SK-N-MC (cell line): ENCODE measurements around the gene HMX2.

Experiments
- EZH2 ChIP-seq: fragments of 200-600 bp; sonication (generic); IDR thresholded peaks from one replicate; pipeline ENCODE4 v1.6.1; 2017; ENCODE audit warnings: antibody characterized with exemption
- FOXP2 ChIP-seq: optimal IDR thresholded peaks from 2 replicates; pipeline ENCODE3; 2011; ENCODE audit warnings: mild to moderate bottlenecking, moderate library complexity; ENCODE audit not compliant: insufficient read depth; ENCODE audit errors: extremely low read length, control extremely low read depth
- POLR2AphosphoS5 ChIP-seq: IDR thresholded peaks from 2 replicates; pipeline ENCODE4 v1.6.1; 2012; ENCODE audit warnings: mild to moderate bottlenecking, low read depth, low read length, borderline replicate concordance

DNA sequence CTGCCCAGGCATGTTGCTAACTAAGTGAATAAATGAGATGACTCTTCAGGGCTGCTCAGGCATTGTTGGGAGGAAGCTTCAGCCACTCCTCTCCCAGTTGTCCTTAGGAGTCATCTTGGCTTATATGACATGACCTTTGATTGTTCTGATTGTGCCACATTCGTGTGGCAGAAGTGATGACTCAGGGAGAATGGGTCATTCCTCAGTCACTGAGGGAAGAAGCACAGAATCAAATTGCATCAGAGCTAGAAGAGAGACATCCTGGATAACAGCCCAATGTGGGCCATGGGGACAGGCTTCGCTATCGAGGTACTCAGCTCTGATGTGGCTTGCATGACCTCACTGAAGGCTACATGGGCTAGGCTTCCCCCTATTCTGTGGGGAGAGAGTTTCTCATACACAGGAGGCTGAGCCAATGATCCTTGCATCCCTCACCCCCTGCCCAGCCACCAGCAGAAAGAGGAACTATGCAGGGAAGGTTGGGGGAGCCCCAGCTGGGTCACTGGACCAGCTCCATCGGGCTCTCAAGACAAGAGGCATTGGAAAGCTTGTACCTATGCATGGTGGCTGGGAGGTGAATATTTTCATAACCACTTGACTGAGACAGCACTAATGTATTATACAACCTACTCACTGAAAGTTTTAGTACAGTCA lies 18.2 kb upstream of the HMX2 start:
- TF ChIP-seq EZH2: no peak
- TF ChIP-seq POLR2AphosphoS5: no peak
- TF ChIP-seq FOXP2: no peak
